22Rv1 (cell line): ENCODE measurements around the gene ESYT3.
A peak's percentile ranks its signal among the peaks of the same experiment; 100 is the strongest.

Experiments
- ZFX ChIP-seq: fragments of 450-650 bp; IDR thresholded peaks from 2 replicates; pipeline ENCODE4 v1.6.1; 2017; ENCODE audit warnings: antibody characterized with exemption, borderline replicate concordance
- TF ChIP-seq, protein P1 (sequence below): fragments of 450-650 bp; IDR thresholded peaks from 2 replicates; pipeline ENCODE4 v1.5.1; 2017; ENCODE audit warnings: mild to moderate bottlenecking

DNA sequence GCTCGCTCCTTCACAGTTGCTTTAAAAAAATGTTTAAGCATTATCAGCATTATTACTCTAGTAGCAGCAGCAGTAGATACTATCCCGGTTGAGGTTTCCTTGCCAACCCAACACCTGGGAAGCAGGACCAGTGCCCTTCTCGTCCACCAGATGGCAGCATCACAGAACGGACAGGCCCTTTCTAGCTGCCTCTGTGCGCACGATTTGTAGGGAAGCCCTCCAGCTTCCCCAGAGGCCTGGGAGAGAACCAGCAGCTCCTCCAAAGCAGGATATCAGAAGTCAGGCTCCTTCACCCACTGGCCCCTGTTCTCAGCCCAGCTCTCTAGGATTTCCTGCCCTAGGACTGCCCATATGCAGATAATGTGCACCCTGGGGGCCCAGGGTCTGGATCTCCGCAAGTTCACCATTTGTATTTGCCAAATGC is 16.8 kb upstream of the ESYT3 start:
- TF ChIP-seq, protein P1, sequence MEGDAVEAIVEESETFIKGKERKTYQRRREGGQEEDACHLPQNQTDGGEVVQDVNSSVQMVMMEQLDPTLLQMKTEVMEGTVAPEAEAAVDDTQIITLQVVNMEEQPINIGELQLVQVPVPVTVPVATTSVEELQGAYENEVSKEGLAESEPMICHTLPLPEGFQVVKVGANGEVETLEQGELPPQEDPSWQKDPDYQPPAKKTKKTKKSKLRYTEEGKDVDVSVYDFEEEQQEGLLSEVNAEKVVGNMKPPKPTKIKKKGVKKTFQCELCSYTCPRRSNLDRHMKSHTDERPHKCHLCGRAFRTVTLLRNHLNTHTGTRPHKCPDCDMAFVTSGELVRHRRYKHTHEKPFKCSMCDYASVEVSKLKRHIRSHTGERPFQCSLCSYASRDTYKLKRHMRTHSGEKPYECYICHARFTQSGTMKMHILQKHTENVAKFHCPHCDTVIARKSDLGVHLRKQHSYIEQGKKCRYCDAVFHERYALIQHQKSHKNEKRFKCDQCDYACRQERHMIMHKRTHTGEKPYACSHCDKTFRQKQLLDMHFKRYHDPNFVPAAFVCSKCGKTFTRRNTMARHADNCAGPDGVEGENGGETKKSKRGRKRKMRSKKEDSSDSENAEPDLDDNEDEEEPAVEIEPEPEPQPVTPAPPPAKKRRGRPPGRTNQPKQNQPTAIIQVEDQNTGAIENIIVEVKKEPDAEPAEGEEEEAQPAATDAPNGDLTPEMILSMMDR = peak; percentile 94
- TF ChIP-seq ZFX = no peak
